ENCODE results near the gene THADA.

Gene THADA

GRCh38 chr2:43346602-43347567, 249.0 kb downstream of the THADA start:
- no peak for DNase-seq

- DNase-seq, result no peak
These were observed 250.0 kb downstream of the THADA start for GRCh38 chr2:43345872-43346271.

DNA sequence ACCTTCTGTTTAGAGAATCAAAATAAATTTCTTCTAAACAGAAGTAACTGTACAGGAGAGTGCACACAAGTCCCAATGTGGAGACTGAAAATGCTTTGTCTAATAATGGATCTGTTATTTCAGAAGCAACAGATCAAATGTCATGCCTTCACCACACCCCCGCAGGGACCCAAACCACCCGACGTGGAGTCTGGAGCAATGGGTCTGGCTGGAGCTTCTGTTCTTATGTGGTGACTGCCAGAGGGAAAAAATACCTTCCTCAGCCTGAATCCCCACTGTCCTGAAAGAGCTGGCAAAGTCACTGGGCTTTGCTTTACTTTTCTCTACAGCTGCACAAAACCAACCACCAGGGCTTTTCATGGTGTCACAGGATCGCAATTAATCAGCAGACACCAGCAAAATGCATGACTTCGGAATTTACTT, 250.4 kb downstream of the THADA start:
- DNase-seq, result no peak

- no peak for DNase-seq
These were observed 250.9 kb downstream of the THADA start for GRCh38 chr2:43344868-43345373.

DNA sequence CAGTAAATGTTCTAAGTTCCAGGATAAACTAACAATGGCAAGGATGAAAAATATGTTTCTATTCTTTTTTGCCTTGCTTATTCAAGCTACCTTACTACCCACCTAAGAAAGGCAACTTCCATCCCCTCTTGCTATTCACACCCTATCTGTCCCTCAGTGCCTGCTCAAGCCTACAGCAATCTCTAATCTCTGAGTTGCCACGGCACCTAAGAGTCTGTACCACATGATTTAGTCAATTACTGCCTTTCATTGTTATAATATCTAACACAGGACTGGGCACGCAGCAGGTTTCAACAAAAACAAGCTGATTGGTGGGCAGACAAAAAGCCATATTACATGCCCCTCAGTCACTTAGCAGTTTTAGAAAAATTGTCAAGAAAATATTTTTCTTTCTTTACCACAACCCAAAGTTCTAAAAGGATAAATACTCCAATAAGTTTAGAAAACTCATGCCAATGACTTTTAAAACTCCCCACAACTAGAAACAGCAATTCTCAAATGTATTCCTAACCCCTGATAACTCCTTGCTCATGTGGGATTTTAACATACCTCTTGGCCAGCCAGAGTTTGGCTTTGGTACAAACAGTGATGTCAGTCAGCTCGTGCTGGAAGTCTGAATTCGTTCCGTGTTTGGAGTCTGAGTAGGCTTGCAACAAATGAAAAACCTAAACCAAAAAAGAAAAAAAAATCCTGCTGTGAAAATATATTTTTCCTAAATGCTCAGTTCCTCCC, 252.1 kb downstream of the THADA start:
- no peak for DNase-seq

DNA sequence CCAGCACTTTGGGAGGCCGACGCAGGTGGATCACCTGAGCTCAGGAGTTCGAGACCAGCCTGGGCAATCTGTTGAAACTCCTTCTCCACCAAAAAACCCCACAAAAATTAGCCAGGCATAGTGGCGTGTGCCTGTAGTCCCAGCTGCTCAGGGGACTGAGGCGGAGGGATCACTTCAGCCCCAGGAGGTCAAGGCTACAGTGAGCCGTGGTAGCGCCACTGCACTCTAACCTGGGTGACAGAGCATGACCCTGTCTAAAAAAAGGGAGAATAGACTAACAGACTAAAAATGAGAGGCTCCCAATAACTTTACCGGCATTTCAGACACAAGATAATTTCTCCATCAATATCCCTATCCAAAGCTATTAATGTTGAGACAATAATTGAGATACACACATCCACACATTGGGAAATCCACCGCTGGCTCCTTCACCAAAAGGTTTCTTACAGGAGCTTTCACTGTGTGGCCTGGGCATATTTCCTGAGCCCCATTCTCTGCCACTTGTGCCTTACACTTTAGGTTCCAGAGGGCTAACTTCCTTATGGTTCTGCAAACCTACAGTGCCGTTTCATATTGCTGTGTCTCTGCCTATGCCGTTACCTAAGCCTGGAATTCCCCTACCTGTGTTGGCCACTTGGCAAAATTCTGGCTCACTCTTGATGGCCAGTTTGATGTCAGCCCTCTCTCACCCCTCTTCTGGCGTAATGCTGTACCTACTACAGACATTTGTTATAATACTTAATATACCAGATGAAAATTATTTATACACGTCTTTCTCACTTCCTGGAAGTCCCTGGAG, 253.7 kb downstream of the THADA start:
- DNase-seq, result no peak

- DNase-seq, result no peak
These were observed 254.9 kb downstream of the THADA start for GRCh38 chr2:43340945-43341356.

- DNase-seq, result no peak
These were observed 255.8 kb downstream of the THADA start for GRCh38 chr2:43340066-43340465.

GRCh38 chr2:43333656-43334144, 262.1 kb downstream of the THADA start:
- no peak for DNase-seq

GRCh38 chr2:43333101-43333655, 262.7 kb downstream of the THADA start:
- no peak for DNase-seq

GRCh38 chr2:43332653-43333052, 263.2 kb downstream of the THADA start:
- DNase-seq, result no peak

GRCh38 chr2:43331422-43331821, 264.4 kb downstream of the THADA start:
- no peak for DNase-seq

GRCh38 chr2:43329637-43330036, 266.2 kb downstream of the THADA start:
- DNase-seq, result no peak

DNA sequence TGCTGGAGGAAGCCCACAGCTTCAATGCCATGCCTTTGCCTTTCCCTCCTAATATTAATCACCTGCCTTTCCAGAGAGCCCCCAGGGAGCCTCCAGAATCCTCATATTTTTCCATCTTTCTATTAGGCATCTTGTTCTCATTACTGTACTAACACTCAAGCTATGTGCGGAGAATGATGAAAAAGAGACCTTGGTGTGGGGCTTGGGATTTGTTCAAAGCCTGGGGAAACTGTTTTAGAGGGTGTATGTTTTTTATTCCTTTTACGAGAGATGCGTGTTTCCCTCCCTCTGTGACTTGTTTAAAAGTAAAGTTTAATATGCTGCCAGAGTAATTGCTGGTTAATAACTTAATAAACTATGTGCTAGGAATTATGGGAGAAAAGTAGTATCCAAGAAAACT, 267.0 kb downstream of the THADA start:
- no peak for DNase-seq

DNA sequence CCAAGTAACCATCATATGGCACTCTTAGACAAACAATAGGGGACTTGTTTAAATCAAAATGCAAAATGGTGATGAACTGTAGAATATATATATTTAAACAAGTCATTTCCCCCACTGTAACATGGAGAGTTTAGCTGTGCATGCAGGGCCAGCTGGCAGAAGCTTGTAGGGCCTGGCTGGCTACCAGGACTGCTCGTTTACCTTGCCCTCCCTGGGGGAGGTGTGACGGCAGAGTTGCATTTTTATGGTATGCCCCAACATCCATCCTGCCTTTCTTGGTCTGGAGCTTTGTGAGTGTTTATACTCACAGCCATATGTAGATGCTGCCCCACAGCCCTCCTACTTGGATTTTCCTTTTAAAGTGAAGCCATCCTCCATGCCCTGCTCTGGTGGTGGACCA, 267.7 kb downstream of the THADA start:
- no peak for DNase-seq

- DNase-seq, result no peak
These were observed 268.7 kb downstream of the THADA start for GRCh38 chr2:43327119-43327518.

DNA sequence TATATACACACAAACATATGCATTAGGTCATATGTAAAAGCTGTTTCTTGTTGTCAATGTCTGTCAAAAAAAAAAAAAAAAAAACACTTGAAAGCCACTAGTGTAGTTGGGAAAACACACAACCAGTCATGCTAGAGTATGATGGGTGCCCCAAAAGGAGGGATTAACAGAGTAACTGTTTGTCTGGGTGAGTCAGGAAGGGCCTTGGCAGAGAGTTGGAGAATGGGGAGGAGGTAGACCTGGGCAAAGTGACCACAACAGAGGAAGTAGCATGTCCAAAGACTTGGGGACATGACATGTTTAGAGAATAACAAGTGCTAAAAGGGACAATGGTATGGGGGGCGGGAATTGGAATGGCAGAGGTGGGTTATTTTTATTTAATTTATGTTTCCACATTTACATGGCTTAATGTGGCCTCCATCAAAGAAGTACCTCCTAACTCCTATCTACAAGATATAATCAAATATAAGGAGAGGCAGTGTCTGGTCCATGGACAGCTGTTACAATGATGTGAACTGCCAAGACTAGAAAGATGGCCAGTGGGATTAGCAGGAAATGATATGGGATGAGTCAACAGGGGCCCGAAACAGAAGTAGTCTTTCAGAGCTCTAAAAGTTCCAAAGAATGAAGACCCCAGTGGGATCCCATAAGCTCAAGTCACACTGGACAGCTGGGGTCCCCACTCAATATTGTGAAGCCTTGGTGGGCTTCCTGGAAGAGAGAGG, 269.6 kb downstream of the THADA start:
- DNase-seq, result no peak

DNA sequence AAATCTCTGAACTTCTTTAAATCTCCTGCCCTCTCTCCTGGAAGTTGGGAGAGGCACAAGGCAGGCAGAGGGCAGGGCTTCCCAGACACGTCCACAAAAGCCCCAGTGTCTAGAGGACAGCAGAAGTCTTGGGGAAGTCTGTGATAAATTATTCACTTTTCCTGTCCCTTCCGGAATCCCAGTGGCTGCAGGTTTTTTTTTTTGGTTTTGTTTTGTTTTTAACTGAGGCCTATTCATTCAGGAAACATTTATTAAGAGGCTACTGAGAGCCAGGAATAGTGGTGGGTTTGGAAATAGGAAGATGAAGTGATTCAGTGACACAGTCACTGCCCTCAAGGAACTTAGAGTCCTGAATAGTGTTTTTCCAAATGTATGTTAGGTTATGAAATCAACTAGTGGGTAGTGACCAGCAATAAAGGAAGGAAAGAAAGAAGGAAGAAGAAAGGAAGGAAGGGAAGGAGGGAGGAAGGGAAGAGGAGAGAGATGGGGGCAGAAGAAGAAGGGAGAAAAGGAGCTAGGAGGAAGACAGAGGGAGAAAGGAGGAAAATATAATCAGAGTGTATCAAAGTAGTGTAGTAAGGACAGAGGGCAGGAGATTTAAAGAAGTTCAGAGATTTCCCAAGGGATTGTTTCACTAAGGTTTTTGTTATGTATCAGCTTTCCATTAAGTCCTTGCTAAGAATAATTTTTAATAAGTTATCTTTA, 270.6 kb downstream of the THADA start:
- DNase-seq, result no peak

GRCh38 chr2:43324259-43325106, 271.4 kb downstream of the THADA start:
- no peak for DNase-seq

- DNase-seq, result no peak
These were observed 272.0 kb downstream of the THADA start for GRCh38 chr2:43323857-43324256.

Data from NCI-H1436 treated with DMSO at 0.1 percent for 48 hours (cell line).